A549 (cell line): ENCODE measurements around the gene FRMD6.

Source experiments
- CTCF ChIP-seq: fragments of >200 bp; sonication (Bioruptor Twin); formaldehyde crosslinking; IDR thresholded peaks from 3 replicates; pipeline ENCODE4 v1.5.1; 2016
- POLR2A ChIP-seq: IDR thresholded peaks from 2 replicates; pipeline ENCODE4 v1.6.1; 2012; ENCODE audit warnings: mild to moderate bottlenecking, low read length
- POLR2AphosphoS2 ChIP-seq: conservative IDR thresholded peaks from 2 replicates; pipeline ENCODE4 v1.6.1; 2012; ENCODE audit warnings: low read length, improper control_type of control experiment, inconsistent platforms
- RAD21 ChIP-seq, 2 experiments: fragments of >200 bp in 1 of 2; sonication (Bioruptor Twin) in 1 of 2; formaldehyde crosslinking in 1 of 2; IDR thresholded peaks in 1 of 2; conservative IDR thresholded peaks in 1 of 2; 2 replicates in 1 of 2; 3 replicates in 1 of 2; pipeline ENCODE4 v1.6.1; 2012 to 2018; ENCODE audit warnings: inconsistent platforms in 1 of 2
- RNF2 ChIP-seq: fragments of 200-600 bp; sonication (generic); IDR thresholded peaks from 2 replicates; pipeline ENCODE4 v1.6.1; 2016; ENCODE audit warnings: low read depth, mild to moderate bottlenecking, antibody characterized with exemption, moderate library complexity, borderline replicate concordance

- TF ChIP-seq RNF2 (no peak), CTCF (no peak), POLR2AphosphoS2 (no peak), RAD21 (conservative IDR thresholded peaks at IDR 0.05 in 1 of 2, IDR thresholded peaks at IDR 0.05 in 1 of 2) (no peak), POLR2A (no peak)
These were observed 34.8 kb upstream of the FRMD6 start for GRCh38 chr14:51616724-51617409.
